SU-DHL-6 (cell line): ENCODE measurements around the gene KCNQ1OT1.

ENCODE experiments used
- CTCF ChIP-seq: fragments of 200-600 bp; sonication (generic); IDR thresholded peaks from one replicate; pipeline ENCODE4 v1.5.1; 2017; ENCODE audit warnings: antibody characterized with exemption, mild to moderate bottlenecking, low read length, moderate library complexity; ENCODE audit not compliant: insufficient read depth, poor library complexity, severe bottlenecking
- EZH2phosphoT487 ChIP-seq: fragments of 200-600 bp; sonication (generic), shearing (Covaris generic); conservative IDR thresholded peaks from 2 replicates; pipeline ENCODE4 v1.6.1; 2018; ENCODE audit warnings: mild to moderate bottlenecking, antibody characterized with exemption, low read length, moderate library complexity, mixed read lengths

DNA sequence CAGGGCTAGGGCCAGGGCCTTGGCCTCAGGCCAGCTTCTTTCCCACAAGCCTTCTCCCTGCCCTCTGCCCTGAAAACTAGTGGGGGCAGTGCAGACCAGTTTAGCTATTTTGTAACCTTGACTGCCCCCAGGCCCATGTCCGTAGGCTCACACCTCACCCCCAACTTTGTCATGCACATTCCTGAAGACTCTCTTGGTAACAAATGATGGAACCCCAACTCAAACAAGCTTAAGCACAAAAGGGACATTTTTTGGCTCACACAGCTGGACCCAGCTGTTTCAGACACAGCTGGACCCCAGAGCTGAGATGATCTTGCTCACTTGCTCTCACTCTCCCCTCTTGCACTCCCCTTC lies 46.6 kb downstream of the KCNQ1OT1 start:
- TF ChIP-seq CTCF = no peak
- no peak for TF ChIP-seq EZH2phosphoT487
